Choroid plexus epithelial cell (primary cell): ENCODE measurements around the gene KIAA1328.
"Not testable (repeated sequence)": the region's sequence is repeated elsewhere in the genome, so short reads cannot be mapped to it uniquely, and the experiment has no call there.

ENCODE experiments used
- DNase-seq: peaks from one replicate; pipeline ENCODE4 v3.0.0-alpha.2; 2010; ENCODE audit warnings: low read depth
- H3K4me3 ChIP-seq: 2 replicates; pipeline ENCODE4 v1.5.1; 2011; ENCODE audit warnings: low read depth, mild to moderate bottlenecking, control low read depth, low read length, moderate library complexity
- TF ChIP-seq, protein P1 (sequence below): conservative IDR thresholded peaks from 2 replicates; pipeline ENCODE4 v1.5.1; 2011; ENCODE audit warnings: low read depth, mild to moderate bottlenecking, control low read depth, inconsistent platforms, low read length, moderate library complexity

Gene KIAA1328

DNA sequence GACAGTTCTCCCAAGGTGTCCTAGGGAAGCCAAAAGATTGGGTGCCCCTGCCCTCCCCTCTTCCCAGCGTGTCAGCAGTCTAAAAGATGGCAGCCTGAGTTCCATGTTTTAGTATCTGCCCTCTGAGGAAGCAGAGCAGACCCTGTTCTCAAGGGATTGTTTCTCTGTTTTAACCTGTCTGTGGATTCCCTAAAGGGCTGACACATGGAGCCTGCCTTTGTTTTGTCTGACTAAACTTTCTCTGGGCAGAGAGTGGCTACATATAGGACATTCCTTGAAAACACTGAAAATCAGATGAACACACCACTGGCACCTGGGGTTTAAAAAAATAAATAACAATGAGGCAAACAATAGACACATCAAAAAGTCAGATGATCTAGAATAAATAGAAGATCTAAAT, 337.6 kb downstream of the KIAA1328 start:
- H3K4me3 ChIP-seq, result no peak overlapping the region
- TF ChIP-seq, protein P1, sequence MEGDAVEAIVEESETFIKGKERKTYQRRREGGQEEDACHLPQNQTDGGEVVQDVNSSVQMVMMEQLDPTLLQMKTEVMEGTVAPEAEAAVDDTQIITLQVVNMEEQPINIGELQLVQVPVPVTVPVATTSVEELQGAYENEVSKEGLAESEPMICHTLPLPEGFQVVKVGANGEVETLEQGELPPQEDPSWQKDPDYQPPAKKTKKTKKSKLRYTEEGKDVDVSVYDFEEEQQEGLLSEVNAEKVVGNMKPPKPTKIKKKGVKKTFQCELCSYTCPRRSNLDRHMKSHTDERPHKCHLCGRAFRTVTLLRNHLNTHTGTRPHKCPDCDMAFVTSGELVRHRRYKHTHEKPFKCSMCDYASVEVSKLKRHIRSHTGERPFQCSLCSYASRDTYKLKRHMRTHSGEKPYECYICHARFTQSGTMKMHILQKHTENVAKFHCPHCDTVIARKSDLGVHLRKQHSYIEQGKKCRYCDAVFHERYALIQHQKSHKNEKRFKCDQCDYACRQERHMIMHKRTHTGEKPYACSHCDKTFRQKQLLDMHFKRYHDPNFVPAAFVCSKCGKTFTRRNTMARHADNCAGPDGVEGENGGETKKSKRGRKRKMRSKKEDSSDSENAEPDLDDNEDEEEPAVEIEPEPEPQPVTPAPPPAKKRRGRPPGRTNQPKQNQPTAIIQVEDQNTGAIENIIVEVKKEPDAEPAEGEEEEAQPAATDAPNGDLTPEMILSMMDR, result no peak
- DNase-seq, result no peak

DNA sequence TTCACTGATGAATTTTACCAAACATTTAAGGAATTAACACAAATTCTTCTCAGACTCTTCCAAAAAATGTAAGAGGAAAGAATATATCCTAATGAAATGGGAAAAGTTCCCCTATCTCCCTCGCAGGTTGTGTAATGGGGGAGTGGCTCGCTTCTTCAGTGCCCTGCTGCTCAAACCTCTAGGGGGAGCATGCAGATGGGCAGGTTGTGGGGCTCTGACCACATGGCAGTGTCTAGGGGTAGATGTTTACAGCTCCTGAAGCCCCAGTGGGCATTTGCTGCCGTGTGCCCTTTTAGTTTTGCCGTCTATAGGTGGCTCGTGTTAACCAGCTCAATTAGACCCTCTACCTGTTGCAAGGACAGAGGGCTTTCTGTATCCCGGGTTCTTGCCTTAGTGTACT, 338.0 kb downstream of the KIAA1328 start:
- H3K4me3 ChIP-seq, DNase-seq: not testable (repeated sequence)
- TF ChIP-seq, protein P1, result peak; percentile 10

DNA sequence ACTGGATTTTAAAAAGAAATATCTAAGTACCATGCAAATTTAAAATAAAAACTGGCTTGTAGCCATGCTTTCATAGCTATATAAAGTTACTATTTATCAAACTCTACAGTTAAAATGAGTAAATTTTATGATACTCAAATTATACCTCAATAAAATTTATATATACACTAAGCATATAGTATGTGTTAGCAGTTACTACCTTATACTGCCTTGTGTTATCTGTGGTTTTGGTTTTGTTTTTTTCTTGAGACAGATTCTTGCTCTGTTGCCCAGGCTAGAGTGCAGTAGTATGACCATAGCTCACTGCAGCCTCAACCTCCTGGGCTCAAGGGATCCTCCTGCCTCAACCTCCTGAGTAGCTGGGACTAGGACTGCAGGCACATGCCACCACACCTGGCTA, 342.1 kb downstream of the KIAA1328 start:
- no peak overlapping the region for H3K4me3 ChIP-seq
- TF ChIP-seq, protein P1, result no peak
- no peak for DNase-seq

DNA sequence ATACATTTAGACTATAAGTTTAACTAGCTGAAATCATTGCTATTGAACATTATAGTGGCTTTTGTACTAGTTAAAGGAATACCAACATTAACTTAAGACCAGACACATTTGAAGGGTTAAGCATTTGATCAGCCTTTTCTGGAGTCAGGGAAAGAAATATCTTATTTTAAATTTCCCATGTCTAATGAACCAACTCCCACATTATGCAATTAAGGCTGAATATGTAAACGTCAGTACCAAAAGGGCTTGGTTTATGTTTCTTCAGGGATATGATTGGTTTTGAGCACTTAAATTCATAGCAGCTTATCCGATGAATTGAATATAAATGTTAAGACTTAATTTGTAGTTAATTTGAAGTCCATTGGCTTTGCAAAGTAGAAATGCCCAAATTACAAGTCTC, 344.5 kb downstream of the KIAA1328 start:
- DNase-seq, result no peak
- H3K4me3 ChIP-seq, result no peak overlapping the region
- TF ChIP-seq, protein P1, result no peak

DNA sequence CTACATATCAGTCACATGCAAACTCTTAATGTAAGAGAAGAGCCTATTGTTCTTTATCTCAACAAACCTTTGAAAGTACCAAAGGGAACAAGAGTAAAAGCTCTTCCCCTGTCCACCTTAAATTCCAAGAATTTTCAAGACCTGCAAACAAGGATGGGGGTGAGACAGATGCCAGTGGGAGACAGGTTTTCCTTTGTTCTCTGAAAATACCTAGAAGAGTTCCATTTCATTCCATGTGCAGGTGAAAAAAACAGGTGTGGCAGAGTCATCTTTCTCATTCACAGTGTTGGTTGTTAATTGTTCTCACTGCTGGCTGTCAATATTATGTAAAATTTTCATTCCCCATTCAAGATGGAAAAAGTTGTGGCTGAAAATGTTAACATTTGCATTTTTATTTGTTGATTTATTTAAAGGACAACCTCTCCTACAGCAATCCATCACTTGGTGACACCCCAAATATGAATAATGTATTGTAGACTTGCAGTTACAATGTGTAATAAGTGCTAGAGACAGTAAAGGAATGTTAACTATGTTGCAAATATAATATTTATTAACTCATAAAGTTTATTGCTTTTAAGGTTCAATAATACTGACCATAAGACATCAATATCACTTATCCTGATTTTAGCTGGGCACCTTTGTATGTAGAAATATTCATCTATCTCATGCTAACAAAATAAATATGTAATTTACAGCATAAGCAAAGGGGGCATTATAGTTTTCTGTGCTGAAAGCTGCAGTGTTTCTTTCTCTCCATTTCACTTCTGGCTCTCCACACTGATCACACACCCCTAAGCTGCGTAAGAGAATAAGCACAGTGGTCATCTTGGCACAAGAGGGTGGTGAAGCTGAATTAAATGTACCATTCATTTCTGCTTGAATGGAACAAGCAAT, 347.0 kb downstream of the KIAA1328 start:
- TF ChIP-seq, protein P1, result no peak
- DNase-seq, result no peak
- H3K4me3 ChIP-seq, result no peak overlapping the region

DNA sequence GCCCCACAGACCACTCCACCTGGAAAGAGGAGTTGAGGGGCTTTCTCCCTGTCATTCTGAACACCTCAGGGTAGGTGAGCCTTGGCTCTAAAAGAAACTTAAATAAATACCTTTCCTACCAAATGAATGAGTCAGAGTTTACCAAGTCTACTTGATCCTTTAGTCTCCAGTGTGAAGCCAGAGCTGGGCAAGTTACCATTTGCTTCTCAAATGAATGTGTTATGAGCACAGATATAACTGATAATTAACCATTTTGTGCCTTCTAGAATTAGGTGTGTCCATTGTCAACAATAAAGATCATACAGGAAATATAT, 347.7 kb downstream of the KIAA1328 start:
- no peak overlapping the region for H3K4me3 ChIP-seq
- peak; percentile 2 for DNase-seq

DNA sequence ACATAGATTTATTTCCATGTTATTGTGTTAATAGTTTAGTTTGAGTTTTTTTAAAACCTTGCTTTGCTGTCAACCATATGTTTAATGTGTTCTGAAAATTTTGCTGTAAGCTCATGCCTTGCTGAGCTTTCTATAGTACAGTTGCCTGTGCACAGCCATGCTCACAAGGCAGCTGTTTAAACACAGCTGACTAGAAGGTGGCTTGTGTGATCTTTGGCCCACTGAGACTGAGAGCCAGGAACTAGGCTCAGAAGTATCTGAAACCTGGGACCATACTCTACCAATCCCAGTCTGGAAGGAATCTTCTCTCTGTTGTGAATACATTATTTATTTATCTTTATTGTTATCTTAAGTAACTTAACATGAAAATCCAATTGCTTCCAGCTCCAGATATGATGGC, 350.5 kb downstream of the KIAA1328 start:
- peak; percentile 3 for DNase-seq
- no peak overlapping the region for H3K4me3 ChIP-seq
- TF ChIP-seq, protein P1, result no peak

More for the DNA sequence above, 347.7 kb downstream of the KIAA1328 start:
- TF ChIP-seq, protein P1, result no peak
